ENCODE data around the gene MCIDAS.

MCIDAS gene

DNA sequence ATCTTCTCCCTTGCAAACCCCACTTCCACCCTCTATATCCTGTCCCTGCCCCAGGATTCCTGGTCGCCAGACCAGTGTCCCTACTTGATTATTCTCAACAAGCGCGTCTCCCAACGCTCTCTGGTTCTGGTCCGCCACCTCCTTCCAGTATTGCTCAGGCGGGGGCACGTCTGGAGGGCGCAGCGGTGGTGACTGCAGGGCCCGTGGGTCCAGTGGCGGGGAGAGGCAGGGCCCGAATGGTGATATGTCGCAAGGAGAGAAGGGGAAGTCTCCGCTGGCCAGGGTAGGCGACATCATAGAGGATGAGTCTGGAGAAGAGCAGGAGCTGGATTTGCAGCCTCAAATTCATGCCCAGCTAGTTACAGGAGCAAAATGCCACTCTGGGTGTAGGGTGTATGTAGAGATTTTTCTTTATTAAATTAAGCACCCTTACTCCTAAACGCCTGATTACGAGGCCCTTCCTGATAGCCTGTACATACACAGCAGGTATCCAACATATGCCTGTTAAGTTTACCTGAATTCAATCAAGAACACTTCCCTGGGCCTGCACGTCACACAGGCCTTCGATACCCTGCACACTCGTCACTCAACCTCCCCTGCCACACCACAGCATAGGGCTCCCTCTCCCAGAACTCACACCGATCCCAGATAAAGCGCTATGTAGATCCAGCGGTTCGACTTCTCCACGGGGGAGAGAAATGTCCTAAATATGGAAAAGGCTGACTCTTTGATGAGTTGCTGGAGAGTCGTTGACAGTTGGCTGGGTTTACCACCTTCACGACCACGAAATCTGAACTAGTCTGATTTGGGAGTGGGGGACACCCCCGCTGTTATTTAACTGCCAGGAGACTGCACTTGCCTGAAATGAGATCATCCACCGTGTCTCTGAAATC is 4.8 kb downstream of the MCIDAS start:
- no peak for DNase-seq

DNA sequence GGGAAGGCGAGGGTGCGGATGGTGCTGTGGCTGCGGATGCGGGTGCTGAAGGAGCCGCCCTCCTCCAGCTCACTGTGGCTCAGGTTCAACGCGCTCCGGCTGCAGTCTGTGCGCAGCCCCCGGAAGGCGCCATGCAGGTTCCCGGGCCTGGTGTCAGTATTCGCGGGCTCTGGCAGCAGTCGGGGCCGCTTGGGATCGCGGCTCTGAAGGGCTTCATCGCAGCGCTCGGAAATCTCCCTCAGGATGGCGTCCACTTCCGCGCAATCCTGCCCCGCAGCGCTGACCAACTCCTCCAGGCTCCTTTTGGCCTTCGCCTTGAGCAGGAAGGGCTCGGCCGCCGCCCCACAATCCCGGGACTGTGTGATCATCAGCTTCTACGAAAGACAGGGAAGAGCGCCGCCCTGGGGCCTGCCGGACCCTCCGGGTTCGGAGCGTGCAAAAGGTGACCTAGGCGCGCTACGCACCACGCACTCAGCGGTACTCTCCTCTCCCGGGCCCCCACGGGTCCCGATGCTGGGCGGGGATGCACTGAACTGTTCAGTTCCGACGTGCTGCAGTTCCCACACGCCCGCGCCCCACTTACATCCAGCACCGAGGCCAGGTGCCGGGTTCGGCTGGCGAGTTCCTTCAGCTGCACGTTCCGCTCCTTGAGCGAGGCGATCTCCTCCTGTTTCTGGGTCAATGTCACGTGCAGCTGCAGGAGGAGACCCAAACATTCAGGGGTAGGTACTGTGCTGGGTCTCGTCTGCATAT is 6.5 kb downstream of the MCIDAS start:
- DNase-seq: no peak

DNA sequence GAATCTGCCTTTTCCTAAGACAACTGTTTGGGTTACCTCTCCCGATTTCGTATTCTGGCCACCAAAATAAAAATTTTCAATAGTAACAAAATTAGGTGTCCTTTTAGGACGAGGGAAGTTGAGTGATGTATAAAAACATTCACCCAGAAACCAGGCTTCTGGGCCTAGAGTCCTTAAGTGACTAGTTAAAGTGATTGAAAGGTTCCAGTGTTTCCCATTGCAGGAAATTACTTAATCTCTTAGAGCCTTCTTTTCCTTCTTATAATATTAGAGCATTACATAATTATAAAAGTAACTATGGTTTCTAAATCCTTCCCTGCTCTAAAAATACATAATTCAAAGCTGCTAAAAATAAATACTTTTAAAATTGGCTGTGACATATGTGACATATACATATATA is 7.3 kb downstream of the MCIDAS start:
- no peak for DNase-seq

DNA sequence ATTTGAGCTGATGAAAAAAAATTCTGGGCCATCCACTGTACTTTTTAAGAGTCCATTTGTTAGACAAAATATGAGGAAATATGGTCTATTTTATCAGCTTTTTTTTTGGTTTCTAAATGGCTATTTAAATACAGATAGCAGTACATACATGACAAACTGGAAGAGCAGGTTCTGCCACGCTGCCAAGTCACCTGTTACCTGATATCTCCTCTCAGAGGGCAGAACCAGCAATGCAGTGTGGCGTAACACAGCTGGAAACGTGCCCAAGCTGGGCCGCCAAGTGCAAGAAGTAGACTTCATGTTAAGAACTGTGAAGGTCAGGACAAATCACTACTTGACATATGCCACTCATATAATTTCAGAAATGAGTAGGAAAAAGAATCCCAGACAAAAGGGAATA is 8.1 kb downstream of the MCIDAS start:
- no peak for DNase-seq

DNA sequence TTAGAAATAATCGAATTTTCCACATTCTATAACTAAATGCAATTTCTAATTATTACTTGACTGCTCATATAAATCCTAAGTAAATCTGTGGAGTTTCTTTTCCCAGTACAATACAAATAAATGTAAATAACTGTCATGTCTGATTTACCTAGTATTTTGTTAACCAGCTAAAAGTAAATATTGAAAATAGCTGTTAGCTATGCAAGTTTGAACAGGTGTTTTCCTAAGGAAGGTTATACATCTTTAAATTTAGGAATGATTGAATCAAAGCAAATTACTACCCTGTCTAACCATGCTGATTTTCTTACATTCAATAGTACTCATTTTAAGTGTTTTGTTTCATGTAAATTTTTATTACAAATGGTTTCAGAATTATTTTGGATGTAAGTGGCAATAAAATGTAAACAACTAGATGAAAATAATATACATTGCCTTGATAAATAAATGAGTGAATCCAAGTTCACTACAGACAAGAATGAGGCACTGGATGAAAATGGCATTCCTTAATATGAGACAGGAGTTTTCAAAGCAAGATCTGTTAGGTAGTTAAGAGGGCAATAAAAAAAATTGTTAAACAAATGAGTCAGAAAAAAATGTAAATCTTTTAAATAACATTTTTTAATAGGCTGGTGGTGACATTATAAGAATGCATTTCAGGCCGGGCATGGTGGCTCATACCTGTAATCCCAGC is 15.8 kb downstream of the MCIDAS start:
- DNase-seq: no peak

DNA sequence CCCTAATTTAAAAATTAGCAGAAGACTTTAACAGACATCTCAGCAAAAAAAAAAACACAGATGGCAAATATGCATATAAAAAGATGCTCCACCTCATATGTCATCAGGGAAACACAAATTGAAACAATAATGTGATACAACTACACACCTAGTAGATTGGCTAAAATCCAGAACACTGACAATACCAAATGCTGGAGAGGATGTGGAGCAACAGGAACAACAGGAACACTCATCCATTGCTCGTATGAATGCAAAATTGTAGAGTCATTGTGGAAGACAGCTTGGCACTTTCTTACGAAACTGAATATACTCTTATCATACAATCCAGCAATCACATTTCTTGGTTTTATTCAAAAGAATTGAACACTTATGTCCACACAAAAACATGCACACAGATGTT is 22.1 kb downstream of the MCIDAS start:
- DNase-seq: no peak

DNA sequence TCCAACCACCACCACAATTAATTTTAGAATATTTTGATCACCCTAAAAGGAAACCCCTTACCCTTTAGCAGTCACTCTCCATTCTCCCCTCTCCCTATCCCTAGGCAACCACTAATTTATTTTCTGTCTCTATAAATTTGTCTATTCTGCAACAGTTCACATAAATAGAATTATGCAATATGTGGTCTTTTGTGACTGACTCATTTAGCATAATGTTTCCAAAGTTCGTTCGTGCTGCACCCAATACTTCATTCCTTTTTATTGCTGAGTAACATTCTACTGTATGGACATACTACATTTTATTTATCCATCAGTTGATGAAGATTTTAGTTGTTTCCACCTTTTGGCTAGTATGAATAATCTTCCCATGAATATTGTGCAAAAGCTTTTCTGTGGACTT is 36.0 kb downstream of the MCIDAS start:
- no peak for DNase-seq

DNA sequence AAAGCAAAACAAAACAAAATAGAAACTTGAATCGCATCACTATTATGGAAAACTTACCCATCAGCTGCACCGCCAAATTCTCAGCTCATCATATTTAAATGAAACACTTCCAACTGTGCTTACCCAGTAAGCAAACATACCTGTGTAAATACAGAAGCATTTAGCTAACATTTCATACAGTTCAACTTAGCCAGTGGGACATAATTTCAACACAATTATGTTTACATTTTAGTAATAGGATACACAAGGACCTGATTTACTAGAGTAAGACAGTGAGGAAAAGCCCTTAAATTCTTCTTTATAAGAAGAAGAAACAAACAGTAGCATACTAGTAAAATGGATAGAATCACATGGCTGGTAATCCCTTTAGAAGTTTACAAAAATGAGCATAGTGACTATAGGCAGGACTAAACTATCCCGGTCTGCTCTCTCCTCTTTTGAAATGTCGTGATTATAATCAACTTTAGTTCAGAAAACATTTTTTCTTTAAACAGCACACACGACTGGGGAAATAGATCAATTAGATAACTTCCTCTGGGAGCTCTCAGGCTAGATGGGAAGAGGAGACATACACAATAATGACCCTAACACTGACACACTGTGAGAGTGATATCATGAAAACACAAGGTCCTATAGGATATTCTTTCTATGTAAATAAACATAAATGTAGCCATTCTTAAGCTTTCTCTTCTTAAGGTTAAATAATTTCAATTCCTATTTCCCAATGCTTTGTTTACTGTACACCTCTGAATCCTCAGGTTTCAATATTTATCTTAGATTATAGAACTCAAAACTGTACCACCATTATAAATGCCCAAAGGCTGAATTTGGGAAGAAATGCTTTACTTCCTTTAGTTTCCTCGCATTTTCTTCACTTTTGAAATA is 38.2 kb downstream of the MCIDAS start:
- DNase-seq: no peak

DNA sequence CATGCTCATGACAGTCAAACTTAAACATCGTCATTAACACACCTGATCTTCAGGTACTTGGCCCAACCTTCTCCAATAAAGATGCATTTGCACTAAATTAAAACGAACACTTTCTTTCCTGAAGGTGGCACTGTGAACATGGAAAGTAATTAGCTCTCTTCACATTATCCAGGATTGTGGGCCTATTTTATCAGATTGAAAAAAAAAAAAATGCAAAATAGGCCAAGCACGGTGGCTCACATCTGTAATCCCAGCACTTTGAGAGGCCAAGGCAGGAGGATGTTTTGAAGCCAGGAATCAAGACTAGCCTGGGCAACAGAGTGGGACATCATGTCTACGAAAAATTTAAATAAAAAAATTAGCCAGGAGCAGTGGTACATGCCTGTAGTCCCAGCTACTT is 39.7 kb downstream of the MCIDAS start:
- no peak for DNase-seq

DNA sequence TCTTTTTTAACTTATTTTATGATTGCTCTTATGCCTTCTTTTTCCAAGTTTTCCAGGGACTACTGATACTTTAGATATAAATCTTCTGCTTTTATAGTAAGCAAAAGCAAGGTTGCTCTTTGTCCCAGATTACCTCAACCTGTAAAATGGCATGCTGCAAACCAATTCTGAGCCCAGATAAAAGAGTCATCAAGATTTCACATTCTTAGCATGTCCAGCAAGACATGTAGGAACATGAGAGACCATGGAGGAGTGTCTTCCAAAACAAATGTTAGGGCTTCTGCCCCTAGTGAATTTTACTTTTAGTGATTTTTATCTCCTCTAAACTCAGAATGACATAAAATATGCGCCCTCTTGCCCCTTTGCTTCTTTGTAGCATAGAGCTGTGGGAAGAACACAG is 47.1 kb downstream of the MCIDAS start:
- DNase-seq: no peak

DNA sequence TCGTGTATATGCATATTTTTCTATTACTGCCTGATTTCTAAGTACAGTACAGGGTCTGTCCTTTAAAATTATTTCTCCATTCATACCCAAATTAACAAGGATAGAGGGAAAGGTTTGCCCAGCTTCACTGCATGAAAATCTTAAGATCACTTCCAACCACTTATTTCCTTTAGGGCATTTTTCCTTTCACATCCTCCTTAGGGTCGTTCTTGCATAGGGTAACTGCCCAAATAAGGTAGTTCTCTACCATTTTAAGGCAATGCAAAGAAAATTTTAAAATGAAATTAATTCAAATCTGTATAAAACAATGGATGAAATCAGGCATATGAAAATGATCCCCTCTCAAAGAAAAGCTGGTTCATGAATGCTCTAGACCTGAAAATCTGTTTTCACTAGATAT is 50.0 kb downstream of the MCIDAS start:
- DNase-seq: no peak

DNA sequence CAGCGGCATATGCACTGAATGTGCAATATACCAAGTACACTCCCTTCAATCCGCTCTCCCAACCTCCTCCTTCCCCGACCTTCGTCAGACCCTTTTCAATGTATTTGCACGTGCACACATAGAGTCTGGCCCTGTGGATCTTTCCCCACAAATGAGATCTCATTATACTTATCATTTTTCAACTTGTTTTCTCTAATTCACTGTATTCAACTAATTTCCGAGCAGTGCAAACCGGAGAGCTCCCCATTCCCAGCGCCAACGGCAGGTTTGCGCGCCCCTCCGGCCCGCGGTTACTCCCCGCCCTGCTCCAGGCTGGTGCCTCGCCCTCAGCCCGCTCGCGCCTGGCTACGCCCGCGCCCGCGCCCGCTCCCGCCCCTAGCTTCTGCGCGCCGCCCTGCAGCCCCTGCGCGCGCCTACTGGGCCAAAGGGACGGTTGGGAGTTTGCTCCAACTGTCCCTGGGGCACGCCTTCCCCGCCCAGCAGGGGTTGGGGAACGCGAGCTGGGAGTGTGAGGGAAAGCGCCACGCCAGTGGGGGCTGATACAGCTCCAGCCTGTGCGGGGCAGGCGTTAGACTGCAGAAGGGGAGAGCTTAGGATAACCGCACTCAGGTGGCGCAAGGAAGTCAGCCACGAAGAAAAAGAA is 50.8 kb downstream of the MCIDAS start:
- DNase-seq: peak; percentile 36

DNA sequence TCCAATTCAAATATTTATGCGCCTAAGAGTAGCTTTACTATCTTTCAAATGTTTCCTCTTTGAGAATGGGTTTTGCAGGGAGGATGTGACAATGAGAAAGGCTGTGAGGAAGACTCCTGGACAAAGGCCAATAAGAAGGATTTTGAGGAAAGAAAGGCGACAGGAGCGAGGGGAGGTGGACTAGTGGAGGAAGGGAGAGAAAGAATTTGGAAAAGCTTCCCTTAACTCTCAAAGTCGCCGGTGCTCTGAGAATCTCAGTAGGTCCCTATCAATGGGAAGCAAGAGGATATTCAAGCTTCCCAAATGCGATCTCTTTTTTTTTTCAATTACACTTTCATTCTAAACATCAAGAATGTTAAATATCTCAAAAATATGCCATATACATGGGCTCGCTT is 51.3 kb downstream of the MCIDAS start:
- no peak for DNase-seq

DNA sequence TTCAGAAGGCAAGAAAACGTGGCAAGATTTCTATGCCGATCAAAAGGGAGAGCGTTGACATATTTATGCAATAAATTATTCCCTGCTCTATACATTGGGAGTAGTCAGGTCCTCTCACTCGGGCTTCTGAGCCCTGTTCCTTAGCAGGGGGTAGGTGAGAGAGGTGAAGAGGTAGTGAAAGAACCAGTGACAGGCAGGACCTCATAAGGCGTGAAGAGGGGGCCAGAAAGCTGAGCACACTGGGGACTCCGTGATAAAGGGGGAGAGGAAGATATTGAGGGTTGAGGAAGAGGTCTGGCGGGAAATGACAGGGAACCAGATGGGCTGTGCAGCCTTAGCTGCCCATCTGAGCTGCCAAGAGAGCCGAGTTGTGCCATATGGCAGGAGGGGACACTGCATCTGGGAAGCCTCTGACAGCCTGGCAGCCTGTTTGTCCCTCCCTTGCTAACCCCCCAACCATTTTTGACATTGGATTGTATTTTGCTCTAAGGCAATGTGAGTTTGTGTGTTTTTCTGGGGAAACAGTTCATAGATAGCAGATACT is 53.4 kb downstream of the MCIDAS start:
- peak; percentile 28 for DNase-seq

DNA sequence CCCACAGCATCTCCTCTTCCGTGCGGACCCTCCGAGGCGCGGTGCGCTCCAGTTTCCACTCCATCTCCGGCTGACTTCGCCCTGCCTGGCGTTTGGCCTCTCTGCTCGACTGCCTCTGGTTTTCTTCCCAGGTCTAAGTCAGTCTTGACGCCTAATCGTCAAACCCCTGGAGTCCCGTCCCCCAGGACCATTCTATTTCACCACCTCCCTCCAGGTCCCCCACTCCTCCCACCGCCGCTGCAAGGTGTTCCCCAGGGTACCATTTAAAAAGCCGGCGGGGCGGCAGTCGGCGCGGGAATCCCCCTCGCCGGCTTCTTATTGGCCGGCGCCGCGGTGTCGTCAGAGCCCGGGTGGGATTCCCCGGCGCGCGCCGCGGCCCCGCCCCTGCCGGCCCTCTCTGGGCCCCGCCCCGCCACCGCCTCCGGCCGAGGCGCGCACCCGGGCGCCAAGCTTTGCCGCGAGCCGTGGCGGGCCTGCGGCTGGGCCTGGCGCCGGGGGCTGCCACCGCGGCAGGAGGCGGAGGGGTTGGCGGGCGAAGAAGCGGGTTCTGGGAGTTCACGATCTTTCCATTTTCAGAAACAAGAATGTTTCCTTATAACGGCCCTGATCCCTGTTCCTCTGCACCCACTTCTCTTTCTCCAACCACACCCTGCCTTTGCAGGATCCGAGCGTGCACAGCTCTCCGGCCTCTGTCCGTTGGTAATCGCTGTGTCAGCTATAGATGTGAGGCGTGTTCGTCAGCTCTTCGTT is 54.0 kb downstream of the MCIDAS start, which contains the start of gene CDC20B:
Gene CDC20B, minus strand, starts transcription at position 241 of the 750 bp plus-strand sequence. Its CDS starts 177 bp downstream, at position 64.
- DNase-seq: peak; percentile 77

DNA sequence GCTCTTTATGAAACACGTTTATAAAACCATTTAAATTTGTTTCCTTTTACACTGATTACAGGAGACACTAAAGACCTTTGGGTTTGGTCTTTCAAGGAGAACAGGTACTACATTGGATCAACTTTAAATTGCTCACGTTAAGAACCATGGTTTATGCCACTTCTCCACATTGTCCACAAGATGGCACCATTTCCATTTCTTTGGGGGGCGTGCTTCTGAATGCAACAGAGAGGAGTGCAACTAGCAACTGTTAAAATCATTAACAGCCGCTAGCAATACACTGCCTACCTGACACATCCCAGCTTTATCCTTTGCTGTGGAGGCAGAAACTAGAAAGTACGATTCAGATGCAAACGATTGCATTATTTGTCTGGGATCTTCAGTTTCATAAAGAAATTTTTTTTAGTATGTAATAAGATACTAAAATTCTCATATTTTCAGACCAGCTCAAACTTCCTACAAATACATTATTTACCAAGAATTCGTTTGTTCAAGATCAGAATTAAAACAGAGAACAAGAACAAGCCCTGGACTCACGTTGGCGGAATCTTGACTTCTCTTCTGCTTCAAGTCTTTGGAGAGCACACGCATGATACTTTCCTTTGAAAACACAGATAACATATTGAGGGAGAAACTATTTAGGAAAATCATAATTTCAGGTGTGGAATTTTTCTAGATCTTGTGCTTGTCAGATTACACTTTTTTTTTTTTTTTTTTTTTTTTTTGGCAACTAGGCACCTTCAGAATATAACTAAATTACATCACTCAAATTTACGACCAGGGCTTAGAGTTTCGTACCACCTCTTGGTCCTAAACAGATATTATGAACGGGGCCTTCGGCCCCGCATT is 54.8 kb downstream of the MCIDAS start:
- peak; percentile 27 for DNase-seq

DNA sequence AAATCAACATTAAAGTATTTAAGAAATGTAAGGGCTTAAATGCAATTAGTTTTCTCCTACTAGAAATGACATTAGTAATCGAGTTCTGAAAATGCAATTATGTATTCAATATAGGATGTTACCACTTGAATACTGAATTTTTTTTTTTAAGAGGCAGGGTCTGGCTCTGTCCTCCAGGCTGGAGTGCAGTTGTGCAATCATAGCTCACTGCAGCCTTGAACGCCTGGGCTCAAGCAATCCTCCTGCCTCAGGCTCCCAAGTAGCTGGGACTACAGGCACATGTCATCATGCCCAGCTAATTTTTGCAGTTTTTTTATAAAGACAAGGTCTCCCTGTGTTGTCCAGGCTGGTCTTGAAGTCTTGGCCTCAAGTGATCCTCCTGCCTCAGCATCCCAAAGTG is 55.6 kb downstream of the MCIDAS start:
- no peak for DNase-seq
